H9 (cell line): Measurements from ENCODE around the gene TXNDC11. TPM values are rescaled to one million over a fixed set of nuclear protein-coding genes. Genes with fewer than 3 reads are reported as not detected.

Experiments
- DNase-seq: peaks from one replicate; pipeline ENCODE4 v3.0.0-alpha.2; 2017
- H2AFZ ChIP-seq: one replicate; pipeline ENCODE4 v1.6.1; 2013; ENCODE audit warnings: mild to moderate bottlenecking, low read length, control low read depth, moderate library complexity
- H2AK5ac ChIP-seq: 2 replicates; pipeline ENCODE4 v1.6.1; 2013; ENCODE audit warnings: low read length, control low read depth, mixed read lengths; ENCODE audit not compliant: insufficient read length
- H2BK120ac ChIP-seq: one replicate; pipeline ENCODE4 v1.6.1; 2013; ENCODE audit warnings: low read depth, mild to moderate bottlenecking, low read length, control low read depth, inconsistent platforms; ENCODE audit not compliant: poor library complexity, severe bottlenecking
- H2BK12ac ChIP-seq: 2 replicates; pipeline ENCODE4 v1.6.1; 2013; ENCODE audit warnings: low read length, control low read depth, mixed read lengths, low read depth; ENCODE audit not compliant: insufficient read length
- H2BK15ac ChIP-seq: 2 replicates; pipeline ENCODE4 v1.6.1; 2013; ENCODE audit warnings: low read depth, low read length, control low read depth
- H2BK20ac ChIP-seq: one replicate; pipeline ENCODE4 v1.6.1; 2013; ENCODE audit warnings: low read depth, mild to moderate bottlenecking, low read length, control low read depth, inconsistent platforms; ENCODE audit not compliant: poor library complexity, severe bottlenecking
- H2BK5ac ChIP-seq: 2 replicates; pipeline ENCODE4 v1.6.1; 2013; ENCODE audit warnings: low read length, control low read depth, mixed read lengths; ENCODE audit not compliant: insufficient read length
- H3K14ac ChIP-seq: 2 replicates; pipeline ENCODE4 v1.6.1; 2013; ENCODE audit warnings: low read length, control low read depth; ENCODE audit not compliant: insufficient read depth
- H3K18ac ChIP-seq: 2 replicates; pipeline ENCODE4 v1.6.1; 2013; ENCODE audit warnings: low read depth, mild to moderate bottlenecking, mixed read lengths, low read length, control low read depth; ENCODE audit not compliant: insufficient read length
- H3K23ac ChIP-seq: 2 replicates; pipeline ENCODE4 v1.6.1; 2013; ENCODE audit warnings: low read length, control low read depth, mixed read lengths, low read depth; ENCODE audit not compliant: insufficient read length
- H3K23me2 ChIP-seq: 2 replicates; pipeline ENCODE4 v1.6.1; 2013; ENCODE audit warnings: low read depth, mild to moderate bottlenecking, mixed read lengths, low read length, control low read depth; ENCODE audit not compliant: insufficient read length, poor library complexity, severe bottlenecking
- H3K27ac ChIP-seq: 2 replicates; pipeline ENCODE4 v1.5.1; 2013; ENCODE audit warnings: low read length, control low read depth, mixed read lengths, low read depth; ENCODE audit not compliant: insufficient read length
- H3K27me3 ChIP-seq: 2 replicates; pipeline ENCODE4 v1.6.1; 2013; ENCODE audit warnings: low read length, control low read depth, inconsistent platforms; ENCODE audit not compliant: insufficient read depth
- H3K4ac ChIP-seq: 2 replicates; pipeline ENCODE4 v1.6.1; 2013; ENCODE audit warnings: low read depth, mild to moderate bottlenecking, control low read depth, inconsistent platforms, low read length, moderate library complexity
- H3K4me1 ChIP-seq: 2 replicates; pipeline ENCODE4 v1.6.1; 2013; ENCODE audit warnings: low read length, control low read depth, inconsistent platforms; ENCODE audit not compliant: insufficient read depth
- H3K4me2 ChIP-seq: 2 replicates; pipeline ENCODE4 v1.6.1; 2013; ENCODE audit warnings: low read length, control low read depth, mixed read lengths; ENCODE audit not compliant: insufficient read length, insufficient read depth
- H3K56ac ChIP-seq: 2 replicates; pipeline ENCODE4 v1.6.1; 2013; ENCODE audit warnings: low read depth, mild to moderate bottlenecking, mixed read lengths, low read length, control low read depth; ENCODE audit not compliant: insufficient read length
- H3K79me1 ChIP-seq: 2 replicates; pipeline ENCODE4 v1.6.1; 2013; ENCODE audit warnings: low read depth, mild to moderate bottlenecking, moderate library complexity, low read length, control low read depth, inconsistent platforms; ENCODE audit not compliant: insufficient read depth, poor library complexity, severe bottlenecking
- H3K79me2 ChIP-seq: 2 replicates; pipeline ENCODE4 v1.6.1; 2013; ENCODE audit warnings: low read length, control low read depth, inconsistent platforms; ENCODE audit not compliant: insufficient read depth
- H3K9ac ChIP-seq: 2 replicates; pipeline ENCODE4 v1.6.1; 2013; ENCODE audit warnings: low read length, control low read depth, mixed read lengths; ENCODE audit not compliant: insufficient read length; ENCODE audit errors: extremely low read depth
- H3K9me3 ChIP-seq: one replicate; pipeline ENCODE4 v1.6.1; 2013; ENCODE audit warnings: low read depth, low read length, inconsistent platforms; ENCODE audit not compliant: control insufficient read depth
- H3T11ph ChIP-seq: one replicate; pipeline ENCODE4 v1.6.1; 2013; ENCODE audit warnings: mild to moderate bottlenecking, low read length, control low read depth, inconsistent platforms
- H4K20me1 ChIP-seq: one replicate; pipeline ENCODE4 v1.6.1; 2013; ENCODE audit not compliant: control insufficient read depth, insufficient read length, insufficient read depth
- H4K5ac ChIP-seq: 2 replicates; pipeline ENCODE4 v1.6.1; 2013; ENCODE audit warnings: low read depth, mild to moderate bottlenecking, mixed read lengths, low read length, control low read depth; ENCODE audit not compliant: insufficient read length
- H4K8ac ChIP-seq: replicated peaks from 2 replicates; pipeline ENCODE4 v1.6.1; 2013; ENCODE audit warnings: low read length, control low read depth, mixed read lengths, low read depth; ENCODE audit not compliant: insufficient read length
- H4K91ac ChIP-seq: 2 replicates; pipeline ENCODE4 v1.6.1; 2013; ENCODE audit warnings: low read depth, mild to moderate bottlenecking, moderate library complexity, mixed read lengths, low read length, control low read depth; ENCODE audit not compliant: insufficient read length
- H3K27ac Mint-ChIP-seq, 3 experiments: 2 replicates in 2 of 3; 3 replicates in 1 of 3; pipeline ENCODE4 v1.8.0; 2020 to 2021; ENCODE audit warnings: mixed read lengths in 3 of 3, mild to moderate bottlenecking in 1 of 3, moderate library complexity in 1 of 3
- H3K27me3 Mint-ChIP-seq: 2 replicates; pipeline ENCODE4 v1.8.0; 2021; ENCODE audit warnings: low read depth, mild to moderate bottlenecking, moderate library complexity, mixed read lengths
- H3K36me3 Mint-ChIP-seq, 3 experiments: 2 replicates in 2 of 3; 3 replicates in 1 of 3; pipeline ENCODE4 v1.8.0; 2020 to 2021; ENCODE audit warnings: low read depth in 3 of 3, mixed read lengths in 3 of 3; ENCODE audit not compliant: insufficient read depth in 1 of 3
- H3K4me1 Mint-ChIP-seq, 2 experiments: 2 replicates each; pipeline ENCODE4 v1.8.0; 2020; ENCODE audit warnings: mixed read lengths in 2 of 2
- H3K4me3 Mint-ChIP-seq, 2 experiments: 2 replicates in 1 of 2; 3 replicates in 1 of 2; pipeline ENCODE4 v1.8.0; 2020 to 2021; ENCODE audit warnings: mild to moderate bottlenecking in 2 of 2, mixed read lengths in 2 of 2, moderate library complexity in 1 of 2
- H3K9me3 Mint-ChIP-seq, 2 experiments: 2 replicates in 1 of 2; 3 replicates in 1 of 2; pipeline ENCODE4 v1.8.0; 2020; ENCODE audit warnings: mild to moderate bottlenecking in 2 of 2, mixed read lengths in 2 of 2, moderate library complexity in 1 of 2
- CTCF ChIP-seq: fragments of 200-600 bp; sonication (generic); conservative IDR thresholded peaks from 3 replicates; pipeline ENCODE4 v1.8.0; 2021; ENCODE audit warnings: antibody characterized with exemption, mild to moderate bottlenecking
- WGBS: extraction: QIAGEN DNeasy Blood & Tissue Kit; methylation state at CpG from one replicate; pipeline ENCODE4 v1.1.7; 2013; ENCODE audit warnings: missing lambda C conversion rate, low lambda C conversion rate, mixed read lengths; ENCODE audit not compliant: insufficient read length; ENCODE audit errors: extremely low coverage; 5-methylcytosine and 5-hydroxymethylcytosine counted together
- total RNA-seq: library from RNA; stranded (reverse); gene quantifications from 2 replicates; pipeline ENCODE4 v1.2.1, GENCODE V29; 2021

TXNDC11 gene
- total RNA-seq, 1 experiment from 2014 or later, result 12.2 TPM

- no peaks in the 10 kb centered on the region for H3K79me1 ChIP-seq
- no peak overlapping the region for H2BK120ac ChIP-seq
- H3K23me2 ChIP-seq, result no peaks in the 10 kb centered on the region
- no peaks in the 10 kb centered on the region for H3K9me3 ChIP-seq
- H2AFZ ChIP-seq, result no peak overlapping the region
- H3K9me3 Mint-ChIP-seq, result no peaks in the 10 kb centered on the region
- no peak overlapping the region for H3K23ac ChIP-seq
- no peak overlapping the region for H3K9ac ChIP-seq
- peaks cover 4 to 56% (median 25%) of the 10 kb centered on the region in 3 experiments; a peak in 6 of 7 replicates for H3K36me3 Mint-ChIP-seq
- no peak overlapping the region for H2AK5ac ChIP-seq
- no peaks in the 10 kb centered on the region for H3K27me3 Mint-ChIP-seq
- peak overlapping the region in 1 of 3 experiments; percentile 58; a peak in 1 of 7 replicates for H3K27ac Mint-ChIP-seq
- H3K27ac ChIP-seq, result no peak overlapping the region
- TF ChIP-seq CTCF, result no peak
- no peak overlapping the region for H2BK15ac ChIP-seq
- H3K56ac ChIP-seq, result no peak overlapping the region
- H2BK12ac ChIP-seq, result no peak overlapping the region
- H3K18ac ChIP-seq, result no peak overlapping the region
- no peak overlapping the region for H3K4me3 Mint-ChIP-seq
- no peaks in the 10 kb centered on the region for H3K79me2 ChIP-seq
- no peak overlapping the region for H3K4ac ChIP-seq
- no peak overlapping the region for H4K8ac ChIP-seq
- H4K5ac ChIP-seq, result no peak overlapping the region
- no peak overlapping the region for H3K14ac ChIP-seq
- no peaks in the 10 kb centered on the region for H3K4me1 Mint-ChIP-seq
- no peak for DNase-seq
- H4K20me1 ChIP-seq, result no peaks in the 10 kb centered on the region
- no peak overlapping the region for H2BK5ac ChIP-seq
- H3K4me2 ChIP-seq, result no peak overlapping the region
- no peak overlapping the region for H4K91ac ChIP-seq
- H3T11ph ChIP-seq, result no peak overlapping the region
- no peaks in the 10 kb centered on the region for H3K27me3 ChIP-seq
- no peak overlapping the region for H2BK20ac ChIP-seq
- no peaks in the 10 kb centered on the region for H3K4me1 ChIP-seq
- no CpG with 5 or more reads among the region's 6 CpGs for WGBS
Observed at GRCh38 chr16:11692651-11693050, 50.0 kb downstream of the TXNDC11 start.
